ENCODE measurements around the gene S100A13.
"Not testable (repeated sequence)": the region's sequence is repeated elsewhere in the genome, so short reads cannot be mapped to it uniquely, and the experiment has no call there.

Gene S100A13

DNA sequence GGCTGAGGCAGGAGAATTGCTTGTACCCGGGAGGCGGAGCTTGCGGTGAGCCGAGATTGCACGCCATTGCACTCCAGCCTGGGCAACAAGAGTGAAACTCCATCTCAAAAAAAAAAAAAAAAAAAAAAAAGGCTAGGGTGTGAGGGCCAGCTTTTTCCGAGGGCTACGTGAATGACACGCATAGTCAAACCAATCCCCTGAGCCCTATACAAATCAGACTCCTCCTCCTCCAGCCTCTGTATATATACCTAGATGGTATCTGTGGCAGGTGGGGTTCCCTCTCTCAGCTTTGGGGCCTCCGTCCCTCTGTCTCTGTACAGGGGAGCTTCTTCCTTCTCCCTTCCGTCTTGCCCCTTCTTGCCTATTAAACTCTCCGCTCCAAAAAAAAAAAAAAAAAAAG is 21.1 kb downstream of the S100A13 start:
- no peak for DNase-seq (ENCODE audit: low read depth in 2 of 2)

DNA sequence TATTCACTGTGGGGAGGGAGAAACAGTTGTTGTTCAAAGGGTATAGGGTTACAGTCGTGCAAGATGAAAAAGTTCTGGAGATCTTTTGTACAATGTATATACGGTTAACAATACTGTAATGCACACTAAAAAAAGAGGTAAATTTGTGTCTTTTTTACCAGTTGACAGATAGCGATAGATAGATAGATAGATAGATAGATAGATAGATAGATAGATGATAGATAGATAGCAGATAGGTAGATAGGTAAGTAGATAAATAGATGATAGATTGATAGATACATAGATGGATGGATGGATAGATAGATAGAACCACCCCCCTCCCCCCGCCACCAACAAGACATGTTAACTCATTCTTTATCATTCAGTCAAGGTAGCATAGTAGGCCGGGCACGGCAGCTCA is 24.6 kb downstream of the S100A13 start:
- DNase-seq (ENCODE audit: low read depth in 2 of 2) = no peak

- no peak for DNase-seq (ENCODE audit: low read depth in 2 of 2)
Measured at GRCh38 chr1:153599847-153600246, 27.5 kb downstream of the S100A13 start.

DNA sequence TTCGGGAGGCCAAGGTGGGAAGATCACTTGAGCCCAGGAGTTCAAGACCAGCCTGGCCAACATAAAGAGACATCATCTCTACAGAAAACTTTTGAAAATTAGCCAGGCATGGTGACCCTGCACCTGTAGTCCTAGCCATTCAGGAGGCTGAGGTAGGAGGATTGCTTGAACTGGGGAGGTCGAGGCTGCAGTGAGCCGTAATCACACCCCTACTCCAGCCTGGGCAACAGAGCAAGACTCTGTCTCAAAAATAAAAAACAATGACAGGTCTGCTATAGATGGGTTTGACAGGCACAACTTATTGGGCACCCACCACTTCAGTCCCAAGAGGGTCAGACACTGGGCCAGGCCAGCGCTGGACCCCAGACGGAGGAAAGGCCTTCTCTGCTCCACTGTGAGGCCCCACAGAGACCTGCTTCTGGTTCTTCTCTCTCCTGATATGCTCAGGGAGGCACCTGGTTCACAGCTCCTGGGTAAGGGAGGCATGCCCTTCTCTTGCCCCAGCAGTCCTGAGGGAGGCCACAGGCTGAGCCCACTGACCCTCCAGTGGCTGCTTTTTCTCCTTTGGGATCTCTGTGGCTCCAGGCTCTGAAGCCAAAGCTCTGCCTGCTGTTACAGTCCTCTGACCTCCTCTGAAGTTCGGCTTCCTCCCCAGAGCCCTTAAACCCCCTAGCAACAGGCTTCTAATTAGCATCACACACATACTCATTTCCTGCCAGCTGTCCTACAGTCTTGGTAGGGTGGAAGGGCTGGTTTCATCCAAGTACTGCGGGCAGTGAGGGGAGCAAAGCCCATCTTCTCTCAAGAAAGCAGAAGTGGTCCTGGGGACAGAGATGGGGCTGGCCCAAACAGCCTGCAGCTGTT is 28.8 kb downstream of the S100A13 start:
- peak in 1 of 2 donors; percentile 3 for DNase-seq (ENCODE audit: low read depth in 2 of 2)

DNA sequence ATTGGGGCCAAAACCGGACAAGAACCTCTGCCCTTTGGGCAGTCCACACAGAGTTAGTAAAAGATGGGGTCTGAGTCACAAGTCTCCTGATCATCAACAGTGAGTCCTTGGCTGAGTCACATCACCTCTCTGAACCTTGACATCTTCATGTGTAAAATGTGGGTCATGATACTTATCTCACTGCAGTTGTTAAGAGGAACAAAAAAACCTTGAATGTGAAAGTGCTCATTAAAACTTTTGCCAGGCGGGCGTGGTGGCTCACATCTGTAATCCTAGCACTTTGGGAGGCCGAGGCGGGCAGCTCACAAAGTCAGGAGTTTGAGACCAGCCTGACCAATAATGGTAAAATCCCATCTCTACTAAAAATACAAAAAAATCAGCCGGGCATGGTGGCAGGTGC is 30.1 kb downstream of the S100A13 start:
- no peak for DNase-seq (ENCODE audit: low read depth in 2 of 2)

GRCh38 chr1:153592748-153593147 is 34.6 kb downstream of the S100A13 start:
- DNase-seq (ENCODE audit: low read depth in 2 of 2) = no peak

DNA sequence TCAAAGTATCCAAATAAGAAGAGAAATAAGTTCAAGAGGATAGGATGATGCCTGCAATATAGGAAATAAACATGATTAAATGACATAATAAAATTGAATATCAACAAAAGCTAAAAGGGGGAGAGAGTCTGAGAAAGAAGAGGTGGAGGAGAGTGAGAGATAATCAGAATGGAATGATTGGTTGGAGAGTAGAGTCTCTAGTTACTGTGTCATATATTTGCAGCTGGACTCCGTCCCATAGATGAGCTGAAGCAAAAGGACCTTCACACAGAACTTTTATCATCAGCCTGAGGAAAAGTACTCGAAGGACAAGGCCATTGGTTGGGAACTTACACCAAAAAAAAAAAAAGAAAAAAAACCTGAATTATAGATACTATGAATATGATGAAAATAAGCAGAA is 38.8 kb downstream of the S100A13 start:
- no peak for DNase-seq (ENCODE audit: low read depth in 2 of 2)

DNA sequence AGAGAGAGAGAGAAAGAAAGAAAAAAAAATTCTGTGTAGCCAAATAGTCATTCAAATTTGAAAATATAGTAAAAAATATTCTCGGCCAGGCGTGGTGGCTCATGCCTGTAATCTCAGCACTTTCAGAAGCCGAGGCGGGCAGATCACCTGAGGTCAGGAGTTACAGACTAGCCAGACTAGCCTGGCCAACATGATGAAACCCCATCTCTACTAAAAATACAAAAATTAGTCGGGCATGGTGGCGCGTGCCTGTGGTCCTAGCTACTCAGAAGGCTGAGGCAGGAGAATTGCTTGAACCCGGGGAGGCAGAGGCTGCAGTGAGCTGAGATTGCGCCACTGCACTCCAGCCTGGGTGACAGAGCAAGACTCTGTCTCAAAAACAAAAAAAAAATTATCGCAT is 39.3 kb downstream of the S100A13 start:
- not testable (repeated sequence) for DNase-seq (ENCODE audit: low read depth in 2 of 2)

GRCh38 chr1:153587314-153587713 is 40.0 kb downstream of the S100A13 start:
- no peak for DNase-seq (ENCODE audit: low read depth in 2 of 2)

GRCh38 chr1:153586347-153586746 is 41.0 kb downstream of the S100A13 start:
- no peak for DNase-seq (ENCODE audit: low read depth in 2 of 2)

DNA sequence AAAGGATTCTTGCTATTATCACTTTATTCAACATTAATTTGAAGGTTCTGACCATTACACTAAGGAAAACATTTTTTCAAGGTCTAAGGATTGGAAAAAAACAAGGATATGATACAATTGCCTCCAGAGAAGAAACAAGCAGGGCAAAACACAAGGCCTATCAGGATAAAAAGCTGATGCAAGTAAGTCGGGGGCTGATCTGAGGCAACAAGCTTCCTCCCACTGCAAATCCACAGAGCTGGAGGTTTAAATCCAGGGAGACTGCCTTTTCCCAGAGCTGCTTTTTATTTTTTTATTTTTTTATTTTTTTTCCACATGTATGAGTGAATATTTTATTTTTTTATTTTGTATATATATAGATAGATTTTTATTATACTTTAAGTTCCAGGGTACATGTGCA is 42.3 kb downstream of the S100A13 start:
- DNase-seq (ENCODE audit: low read depth in 2 of 2) = no peak

DNA sequence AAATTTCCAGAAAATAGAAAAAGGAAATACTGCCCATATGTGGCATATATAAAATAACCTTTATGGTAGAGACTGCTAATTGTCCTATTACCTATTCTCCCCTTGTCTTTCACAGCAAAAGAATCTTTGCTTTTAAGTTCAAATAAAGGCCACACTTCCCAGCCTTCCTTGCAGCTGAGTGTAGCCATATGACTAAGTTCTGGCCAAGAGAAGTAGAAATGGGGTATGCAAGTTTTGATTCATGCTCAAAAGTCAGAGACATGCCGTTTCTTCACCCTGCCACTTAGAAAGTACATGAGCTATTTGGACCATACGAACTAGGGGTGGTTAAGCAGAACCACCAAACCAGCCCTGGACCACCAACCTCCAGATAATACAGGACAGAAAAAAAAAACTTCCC is 43.3 kb downstream of the S100A13 start:
- DNase-seq (ENCODE audit: low read depth in 2 of 2) = no peak

DNA sequence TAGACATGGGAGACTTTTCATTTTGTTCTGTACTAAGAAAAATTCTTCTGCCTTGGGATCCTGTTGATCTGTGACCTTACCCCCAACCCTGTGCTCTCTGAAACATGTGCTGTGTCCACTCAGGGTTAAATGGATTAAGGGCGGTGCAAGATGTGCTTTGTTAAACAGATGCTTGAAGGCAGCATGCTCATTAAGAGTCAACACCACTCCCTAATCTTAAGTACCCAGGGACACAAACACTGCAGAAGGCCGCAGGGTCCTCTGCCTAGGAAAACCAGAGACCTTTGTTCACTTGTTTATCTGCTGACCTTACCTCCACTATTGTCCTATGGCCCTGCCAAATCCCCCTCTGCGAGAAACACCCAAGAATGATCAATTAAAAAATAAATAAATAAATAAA is 43.8 kb downstream of the S100A13 start:
- not testable (repeated sequence) for DNase-seq (ENCODE audit: low read depth in 2 of 2)

GRCh38 chr1:153582836-153583235 is 44.5 kb downstream of the S100A13 start:
- not testable (repeated sequence) for DNase-seq (ENCODE audit: low read depth in 2 of 2)

- no peak for DNase-seq (ENCODE audit: low read depth in 2 of 2)
Measured at GRCh38 chr1:153578936-153579335, 48.4 kb downstream of the S100A13 start.

DNA sequence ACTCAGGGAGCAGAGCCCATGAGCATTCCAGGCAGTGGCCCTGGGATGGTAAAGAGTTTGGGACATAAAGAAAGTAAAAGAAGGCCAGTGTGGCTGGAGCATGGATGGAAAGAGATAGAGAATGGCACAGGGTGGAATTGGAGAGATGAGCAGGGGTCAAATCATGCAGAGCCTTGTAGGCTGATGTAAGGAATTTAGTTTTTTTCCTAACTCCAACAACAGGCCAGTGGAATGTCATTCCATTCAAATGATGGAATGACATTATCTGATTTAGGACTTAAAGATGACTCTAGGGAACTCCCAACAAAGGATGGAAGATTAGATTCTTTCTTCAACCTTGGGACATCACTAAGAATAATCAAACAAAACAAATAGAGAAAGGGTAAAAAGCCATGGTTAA is 48.8 kb downstream of the S100A13 start:
- DNase-seq (ENCODE audit: low read depth in 2 of 2) = no peak

- DNase-seq (ENCODE audit: low read depth in 2 of 2) = no peak
Measured at GRCh38 chr1:153577624-153578051, 49.7 kb downstream of the S100A13 start.

DNA sequence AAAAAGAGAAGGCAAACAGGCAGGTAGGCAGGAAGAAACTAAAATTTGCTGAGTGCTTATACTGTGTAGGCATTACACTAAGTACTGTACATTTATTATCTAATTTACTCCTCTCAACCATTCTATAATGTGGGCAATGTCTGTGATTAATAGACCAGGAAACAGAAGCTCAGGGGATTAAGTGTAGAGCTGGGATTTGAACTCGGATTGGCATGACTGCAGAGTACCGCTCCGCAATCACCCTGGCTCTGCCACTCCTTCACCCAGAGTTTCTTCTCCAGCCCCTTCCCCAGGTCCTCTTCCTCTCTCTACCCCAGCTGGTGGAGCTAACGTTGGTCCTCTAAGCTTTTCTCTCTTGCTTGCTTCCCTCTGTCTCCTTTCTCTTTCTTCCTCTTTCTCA is 50.2 kb downstream of the S100A13 start:
- DNase-seq (ENCODE audit: low read depth in 2 of 2) = no peak

DNA sequence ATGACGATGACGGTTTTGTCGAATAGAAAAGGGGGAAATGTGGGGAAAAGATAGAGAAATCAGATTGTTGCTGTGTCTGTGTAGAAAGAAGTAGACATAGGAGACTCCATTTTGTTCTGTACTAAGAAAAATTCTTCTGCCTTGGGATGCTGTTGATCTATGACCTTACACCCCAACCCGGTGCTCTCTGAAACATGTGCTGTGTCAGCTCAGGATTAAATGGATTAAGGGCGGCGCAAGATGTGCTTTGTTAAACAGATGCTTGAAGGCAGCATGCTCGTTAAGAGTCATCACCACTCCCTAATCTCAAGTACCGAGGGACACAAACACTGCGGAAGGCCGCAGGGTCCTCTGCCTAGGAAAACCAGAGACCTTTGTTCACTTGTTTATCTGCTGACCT is 51.8 kb downstream of the S100A13 start:
- not testable (repeated sequence) for DNase-seq (ENCODE audit: low read depth in 2 of 2)

- DNase-seq (ENCODE audit: low read depth in 2 of 2) = not testable (repeated sequence)
Measured at GRCh38 chr1:153575081-153575491, 52.2 kb downstream of the S100A13 start.

DNA sequence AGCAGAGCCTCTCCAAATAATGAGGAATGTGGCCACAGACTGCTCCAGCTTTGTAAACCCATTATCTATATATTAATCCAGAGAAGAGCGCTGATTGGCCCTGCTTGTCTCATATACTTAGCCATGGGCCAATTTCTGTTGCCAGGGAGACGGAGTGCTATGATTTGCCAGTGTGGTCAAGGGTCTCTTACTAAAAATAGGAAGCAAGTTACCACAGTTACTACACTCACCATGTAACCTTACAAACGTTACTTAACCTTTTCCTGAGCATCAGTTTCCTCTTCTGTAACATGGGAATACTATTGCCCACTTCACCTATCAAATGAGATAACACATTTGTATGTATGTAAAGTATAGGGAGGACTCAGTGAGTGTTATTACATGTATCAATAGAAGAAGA is 54.0 kb downstream of the S100A13 start:
- no peak for DNase-seq (ENCODE audit: low read depth in 2 of 2)

DNA sequence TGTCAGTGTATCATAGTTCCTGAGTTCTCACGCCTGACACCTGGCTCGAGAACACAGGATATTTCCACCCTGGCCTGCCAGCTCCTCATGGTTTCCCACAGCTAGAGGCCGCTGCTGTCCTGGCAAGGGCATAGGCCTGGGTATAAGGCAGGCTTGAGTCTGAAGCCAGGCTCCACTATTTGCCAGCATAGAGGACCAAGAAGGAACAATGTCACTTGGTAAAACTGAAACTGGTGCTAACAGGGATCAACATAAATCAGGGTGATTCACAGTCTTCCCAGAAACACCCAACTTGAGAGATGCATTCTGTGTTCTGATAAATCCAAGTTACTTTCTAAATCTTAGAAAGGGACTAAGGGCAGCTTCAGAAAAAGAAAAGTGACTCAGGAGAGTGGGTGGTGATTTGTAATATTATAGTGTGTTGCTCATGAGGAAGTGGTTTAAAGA is 54.7 kb downstream of the S100A13 start:
- DNase-seq (ENCODE audit: low read depth in 2 of 2) = peak in 1 of 2 donors; percentile 55

DNA sequence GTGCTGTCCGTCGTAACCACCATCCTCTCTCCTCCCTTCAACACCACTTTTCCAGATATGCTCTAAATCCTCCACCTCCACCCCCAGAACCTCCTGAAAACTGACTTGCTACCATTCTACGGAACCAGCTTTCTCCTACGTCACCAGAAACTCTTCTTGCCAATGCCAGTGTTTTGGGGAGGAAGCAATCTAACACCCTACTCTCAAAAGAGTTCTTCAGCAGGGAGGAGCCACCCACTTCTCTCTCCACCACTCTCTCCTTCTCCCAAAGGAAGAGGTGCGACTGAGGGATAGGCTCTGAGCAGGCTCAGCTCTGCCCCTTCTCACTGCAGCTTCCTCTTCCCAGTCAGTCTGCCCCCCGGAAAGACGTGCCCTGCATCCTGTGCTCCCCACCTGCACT is 55.6 kb downstream of the S100A13 start:
- no peak for DNase-seq (ENCODE audit: low read depth in 2 of 2)

GRCh38 chr1:153570874-153571273 is 56.4 kb downstream of the S100A13 start:
- DNase-seq (ENCODE audit: low read depth in 2 of 2) = no peak
